Head of caudate nucleus (tissue), 42 donors: ENCODE data around the gene RMP24.
A peak's percentile ranks its signal among the peaks of the same experiment; 100 is the strongest.
"Not testable (repeated sequence)": the region's sequence is repeated elsewhere in the genome, so short reads cannot be mapped to it uniquely, and the experiment has no call there.

Source experiments
- DNase-seq, 42 donors: peaks; one replicate each; pipeline versions ENCODE4 v3.0.0 to v3.0.0-alpha.2; 2020 to 2021; ENCODE audit warnings: mixed read lengths in 7 of 42
- intact Hi-C: fragments of 100-400 bp; cut with DNase I; formaldehyde crosslinking; loops from one replicate; pipeline ENCODE4 v1.15.0; 2022

The RMP24 gene

GRCh38 chr18:35962320-35962719, 10.2 kb upstream of the RMP24 start:
- intact Hi-C loops: no loop called here
- DNase-seq: no peak

GRCh38 chr18:35964319-35964718, 8.2 kb upstream of the RMP24 start:
- no peak for DNase-seq
- intact Hi-C loops: no loop called here

- intact Hi-C loops, DNase-seq: not testable (repeated sequence)
Measured at GRCh38 chr18:35967866-35968265, 4.6 kb upstream of the RMP24 start.

GRCh38 chr18:35968278-35968880, 4.1 kb upstream of the RMP24 start:
- DNase-seq: no peak
- intact Hi-C loops: no loop called here

GRCh38 chr18:35969676-35970075, 2.8 kb upstream of the RMP24 start:
- no peak for DNase-seq
- intact Hi-C loops: loop anchor here (5.0 to 10.0 kb wide), 2 partner anchors 98 to 155 kb away; partner anchors contain the start of genes ELP2, RPRD1A and SLC39A6

DNA sequence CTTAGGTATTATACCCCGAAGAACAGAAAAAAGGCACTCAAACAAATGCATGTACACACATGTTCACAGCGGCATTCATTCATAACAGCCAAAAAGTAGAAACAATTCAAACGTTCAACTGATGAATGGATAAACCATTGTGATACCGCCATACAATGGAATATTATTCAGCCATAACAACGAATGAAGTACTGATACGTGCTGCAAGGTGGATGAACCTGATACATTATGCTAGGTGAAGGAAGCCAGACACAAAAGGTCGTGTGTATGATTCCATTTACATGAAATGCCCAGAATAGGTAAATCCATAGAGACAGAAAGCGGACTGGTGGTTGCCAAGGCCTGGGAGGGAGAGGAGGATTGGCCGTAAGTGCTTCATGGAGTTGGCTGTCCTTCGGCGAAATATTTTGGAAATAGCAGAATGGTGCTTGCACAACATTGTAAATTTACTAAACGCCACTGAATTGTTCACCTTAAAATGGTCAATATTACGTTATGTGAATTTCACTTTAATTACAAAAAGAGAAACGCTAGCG, 750 bp upstream of the RMP24 start:
- DNase-seq: peak in 5 of 42 donors; percentile 7 to 25 (median 11)
- intact Hi-C loops: loop anchor here (5.0 to 10.0 kb wide), 2 partner anchors 96 to 153 kb away; partner anchors contain the start of genes ELP2, RPRD1A and SLC39A6

GRCh38 chr18:35973650-35974049, 1.2 kb downstream of the RMP24 start:
- no peak for DNase-seq
- intact Hi-C loops: loop anchor here (5.0 to 10.0 kb wide), 2 partner anchors 94 to 151 kb away; partner anchors contain the start of genes ELP2, RPRD1A and SLC39A6

DNA sequence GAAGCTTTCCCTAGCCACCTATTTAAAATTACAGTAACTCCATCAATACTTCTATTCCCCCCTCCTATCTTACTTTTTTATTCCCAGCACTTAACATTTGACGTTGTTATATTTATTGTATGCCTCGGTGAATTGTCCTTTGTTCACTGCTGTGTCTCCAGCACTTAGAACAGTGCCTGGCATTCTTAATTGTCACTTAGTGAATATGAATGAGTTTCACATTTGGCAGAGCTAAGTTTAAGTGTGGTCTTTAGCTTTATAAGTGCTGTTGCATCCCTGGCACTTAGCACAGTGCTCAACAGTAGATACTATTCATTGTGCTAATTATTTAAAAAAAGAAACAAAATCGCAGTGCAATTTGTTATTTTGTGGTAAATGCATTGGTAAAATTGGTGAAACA, 1.7 kb downstream of the RMP24 start:
- intact Hi-C loops: loop anchor here (5.0 to 10.0 kb wide), 2 partner anchors 93 to 151 kb away; partner anchors contain the start of genes ELP2, RPRD1A and SLC39A6

DNA sequence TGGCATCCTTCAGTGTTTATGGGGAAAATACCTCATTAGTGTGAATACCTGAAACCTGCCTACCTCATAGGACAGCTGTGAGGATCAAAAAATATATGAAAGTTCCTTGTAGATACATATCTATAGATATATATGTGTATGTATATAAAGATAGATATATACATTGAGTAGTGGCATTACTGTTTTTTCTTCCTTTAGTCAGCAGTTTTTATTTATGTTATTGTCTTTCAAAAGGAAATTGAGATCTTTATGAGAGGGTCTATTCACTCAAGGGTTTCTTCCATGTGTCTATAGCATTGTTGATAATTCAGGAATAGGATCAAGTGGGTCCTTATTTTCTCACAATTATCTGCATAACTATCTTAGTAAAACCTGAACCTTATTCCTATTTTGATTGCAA, 6.6 kb downstream of the RMP24 start:
- intact Hi-C loops: loop anchor here (10.0 kb wide), 1 partner anchor 146 kb away; the partner anchor contains the start of genes ELP2 and SLC39A6
- no peak for DNase-seq

More for the DNA sequence above, 1.7 kb downstream of the RMP24 start:
- no peak for DNase-seq

GRCh38 chr18:35982409-35983114, 10.1 kb downstream of the RMP24 start:
- intact Hi-C loops: no loop called here
- no peak for DNase-seq

- DNase-seq: no peak
- intact Hi-C loops: no loop called here
Measured at GRCh38 chr18:35983147-35983546, 10.7 kb downstream of the RMP24 start.

DNA sequence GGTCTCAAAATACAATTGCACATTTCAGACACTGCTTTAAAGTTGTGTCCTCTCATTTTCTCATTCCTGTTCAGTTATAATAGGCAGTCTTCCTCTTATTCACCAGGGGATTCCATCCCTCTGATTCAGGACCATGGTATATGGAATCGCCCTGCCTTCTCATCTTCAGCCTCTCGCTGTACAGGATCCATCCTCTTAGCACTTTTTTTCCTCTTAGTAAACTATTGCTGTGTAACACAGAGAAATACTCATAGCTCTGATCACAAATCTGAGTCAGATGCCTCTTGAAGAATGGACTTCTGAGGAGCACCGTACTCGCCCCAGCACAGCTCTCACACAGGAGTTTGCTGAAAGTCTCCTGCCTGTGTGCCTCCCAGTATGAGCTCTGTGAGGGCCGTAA, 11.3 kb downstream of the RMP24 start:
- intact Hi-C loops: no loop called here
- no peak for DNase-seq

- DNase-seq: no peak
- intact Hi-C loops: no loop called here
Measured at GRCh38 chr18:35991696-35992095, 19.2 kb downstream of the RMP24 start.

- intact Hi-C loops: no loop called here
- no peak for DNase-seq
Measured at GRCh38 chr18:35993013-35993412, 20.5 kb downstream of the RMP24 start.

GRCh38 chr18:35998967-35999366, 26.5 kb downstream of the RMP24 start:
- intact Hi-C loops: no loop called here
- DNase-seq: no peak

- no peak for DNase-seq
- intact Hi-C loops: no loop called here
Measured at GRCh38 chr18:35999925-36000324, 27.4 kb downstream of the RMP24 start.

DNA sequence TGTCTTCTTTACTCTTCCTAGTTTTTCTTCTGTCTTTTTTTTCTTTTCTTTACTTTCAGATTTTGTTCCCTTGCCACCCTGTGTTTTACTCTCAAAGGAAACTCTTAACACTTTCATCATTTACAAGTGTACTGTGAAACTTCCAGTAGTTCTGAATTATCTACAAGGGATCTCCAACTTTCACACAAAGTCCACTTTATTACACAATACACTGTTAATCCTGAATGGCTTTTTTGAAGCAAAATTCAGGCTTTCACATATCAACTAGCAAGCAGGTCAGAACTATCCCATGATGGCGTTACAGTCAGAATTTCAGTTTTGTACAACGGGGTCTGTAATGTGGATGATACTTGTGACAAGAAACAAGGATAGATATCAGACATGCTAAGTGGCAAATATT, 34.5 kb downstream of the RMP24 start:
- intact Hi-C loops: no loop called here
- DNase-seq: no peak

DNA sequence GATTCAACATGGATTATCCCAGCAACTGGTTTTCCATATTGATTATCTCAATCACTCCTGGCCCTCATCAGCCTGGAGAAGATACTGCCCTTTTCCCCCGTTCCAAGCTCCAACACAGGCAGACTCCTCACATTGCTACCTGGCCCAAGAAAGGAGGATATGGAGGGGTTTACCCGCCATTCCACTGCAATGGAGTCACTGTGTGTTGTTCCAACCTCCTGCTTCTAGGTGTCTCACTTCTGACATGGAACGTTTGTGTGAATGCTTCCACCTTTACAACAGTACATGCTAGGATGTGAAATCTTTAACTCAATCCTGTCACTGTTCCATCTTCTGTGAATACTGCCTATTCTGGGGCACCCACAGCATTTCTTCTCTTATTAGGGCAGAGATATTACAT, 36.7 kb downstream of the RMP24 start:
- DNase-seq: no peak
- intact Hi-C loops: no loop called here

DNA sequence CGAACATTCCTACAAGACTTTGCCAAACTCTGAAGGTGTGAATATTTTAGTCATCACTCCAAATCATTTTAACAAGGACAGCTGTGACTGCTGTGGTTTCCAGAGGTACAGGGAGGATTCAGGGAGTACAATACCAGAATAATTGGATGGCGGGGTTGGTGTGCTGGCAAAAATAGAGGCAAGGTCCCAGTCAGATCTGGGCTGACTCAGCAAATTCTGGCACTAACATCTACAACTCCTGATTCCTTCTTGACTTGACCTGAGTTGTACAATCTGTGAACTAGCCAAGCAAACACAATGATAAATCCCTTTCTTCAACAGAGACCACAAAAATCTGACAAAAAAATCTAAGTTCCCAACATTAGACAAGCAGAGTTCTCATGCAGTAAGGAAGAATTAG, 40.4 kb downstream of the RMP24 start:
- intact Hi-C loops: no loop called here
- DNase-seq: no peak

- intact Hi-C loops: loop anchor here (5.0 kb wide), 1 partner anchor 267 kb away; no protein-coding TSS in a partner anchor
- DNase-seq: no peak
Measured at GRCh38 chr18:36015629-36016028, 43.1 kb downstream of the RMP24 start.
